Activated T-cell treated with anti-CD3 and anti-CD28 coated beads, Interleukin-2, amount 50 U/mL, for 72 hours (primary cell): Measurements from ENCODE around the gene ETV7. TPM values are rescaled to one million over a fixed set of nuclear protein-coding genes. Genes with fewer than 3 reads are reported as not detected.

Experiments
- ATAC-seq, 2 donors: fragments of 150-1000 bp; cut with Tn5 transposase; replicated peaks in 1 of 2; 2 replicates each; pipeline ENCODE4 v1.10.0; 2021; ENCODE audit warnings: moderate library complexity in 2 of 2, mild to moderate bottlenecking in 1 of 2
- DNase-seq, 2 donors: peaks; one replicate each; pipeline ENCODE4 v3.0.0; 2021 to 2022; ENCODE audit warnings: mixed read lengths in 1 of 2
- H3K27ac Mint-ChIP-seq: one replicate; pipeline ENCODE4 v1.8.0; 2022; ENCODE audit warnings: mild to moderate bottlenecking, moderate library complexity, mixed read lengths
- H3K27me3 Mint-ChIP-seq: one replicate; pipeline ENCODE4 v1.8.0; 2022; ENCODE audit warnings: low read depth, mixed read lengths
- H3K36me3 Mint-ChIP-seq, 2 donors: one replicate each; pipeline ENCODE4 v1.8.0; 2022; ENCODE audit warnings: mixed read lengths in 2 of 2, mild to moderate bottlenecking in 1 of 2; ENCODE audit not compliant: insufficient read depth in 2 of 2
- H3K4me1 Mint-ChIP-seq: one replicate; pipeline ENCODE4 v1.8.0; 2022; ENCODE audit warnings: low read depth, mixed read lengths
- H3K4me3 Mint-ChIP-seq, 2 donors: one replicate each; pipeline ENCODE4 v1.8.0; 2022; ENCODE audit warnings: mild to moderate bottlenecking in 2 of 2, mixed read lengths in 2 of 2, moderate library complexity in 2 of 2
- H3K9me3 Mint-ChIP-seq, 2 donors: one replicate each; pipeline ENCODE4 v1.8.0; 2022; ENCODE audit warnings: mixed read lengths in 2 of 2
- total RNA-seq, 2 donors: library from RNA; stranded (reverse); gene quantifications; one replicate each; pipeline ENCODE4 v1.2.3, GENCODE V29; 2022

Gene ETV7
- total RNA-seq, 2 donors from 2014 or later: 1.4 to 7.4 TPM

- ATAC-seq: no peak
- H3K27me3 Mint-ChIP-seq: peaks cover 19% of the 10 kb centered on the region
- H3K9me3 Mint-ChIP-seq: no peaks in the 10 kb centered on the region
- no peaks in the 10 kb centered on the region for H3K4me1 Mint-ChIP-seq
- H3K36me3 Mint-ChIP-seq: no peaks in the 10 kb centered on the region
- no peak overlapping the region for H3K27ac Mint-ChIP-seq
- DNase-seq: no peak
- no peak overlapping the region for H3K4me3 Mint-ChIP-seq
Measured at GRCh38 chr6:36317623-36318022, 69.8 kb downstream of the ETV7 start.

Other genes starting within 250 kb of the ETV7 start
- 10 to 100 TPM; 24.4 to 26.8 TPM for gene BRPF3, start 190.9 kb downstream of the ETV7 start, total RNA-seq
- gene PNPLA1, start 117.6 kb downstream of the ETV7 start, total RNA-seq: not detected
- gene BNIP5, start 50.8 kb downstream of the ETV7 start, total RNA-seq: not detected
- under 1 TPM; 0.25 to 0.48 TPM for gene PXT1, start 55.2 kb upstream of the ETV7 start, total RNA-seq
- gene KCTD20, start 55.3 kb upstream of the ETV7 start, total RNA-seq: 10 to 100 TPM; 48.5 to 58.9 TPM
- 10 to 100 TPM; 30.7 to 34.4 TPM for gene STK38, start 159.8 kb upstream of the ETV7 start, total RNA-seq
- gene SRSF3, start 206.7 kb upstream of the ETV7 start, total RNA-seq: 100 to 1,000 TPM; 409 to 541 TPM